Measurements from ENCODE around the gene RFX7.

DNA sequence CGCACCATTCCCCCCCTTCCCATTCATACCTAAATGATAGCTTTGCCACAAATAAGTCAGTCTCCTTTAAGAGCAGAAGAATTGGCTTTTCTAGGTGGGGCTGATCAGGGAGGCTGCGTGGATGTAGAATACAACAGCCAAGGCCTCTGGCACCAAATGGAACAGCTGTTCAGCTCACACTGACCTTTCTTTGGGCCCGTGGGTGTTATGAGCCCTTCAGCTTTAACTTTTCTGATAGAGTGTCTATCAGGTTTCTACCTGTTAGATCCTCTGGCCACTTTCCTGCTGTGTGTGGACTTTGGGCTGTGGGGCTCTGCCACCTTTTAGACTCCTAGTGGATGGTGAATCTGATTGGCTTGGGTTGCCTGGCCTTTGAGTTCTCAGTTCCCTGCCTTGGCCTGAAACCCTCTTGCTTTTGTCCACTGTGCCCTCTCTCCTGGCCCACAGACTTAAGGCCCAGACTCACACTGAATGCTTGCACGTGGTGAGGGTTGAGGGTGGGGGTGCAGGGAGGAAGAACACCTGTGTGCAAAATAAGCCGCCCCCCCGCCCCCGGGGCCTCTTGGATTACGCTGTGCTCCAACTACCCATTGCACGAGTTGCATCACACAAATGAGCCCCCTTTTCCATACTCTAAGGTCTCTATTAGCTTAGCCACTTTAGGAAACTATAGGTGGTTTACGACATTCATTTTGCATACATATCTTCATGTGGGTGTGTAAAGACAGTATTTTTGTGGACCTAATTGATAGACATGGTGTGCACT is 1.3 kb upstream of the RFX7 start:
- no peak for TF ChIP-seq CTCF (IDR thresholded peaks at IDR 0.05)
- TF ChIP-seq POLR2A (IDR thresholded peaks at IDR 0.05) = no peak
